Mucosa of descending colon (tissue), 3 donors: ENCODE data around the gene CCDC157. TPM values are rescaled to one million over a fixed set of nuclear protein-coding genes. Genes with fewer than 3 reads are reported as not detected.
A peak's percentile ranks its signal among the peaks of the same experiment; 100 is the strongest.

ENCODE experiments used
- ATAC-seq: fragments of 200-7000 bp; cut with Tn5 transposase; one replicate; pipeline ENCODE4 v1.9.1; 2020; ENCODE audit warnings: mild to moderate bottlenecking, moderate library complexity
- DNase-seq, 3 donors: peaks; one replicate each; pipeline ENCODE4 v3.0.0-alpha.2; 2020
- H3K36me3 ChIP-seq: fragments of 200-600 bp; one replicate; pipeline ENCODE4 v1.8.0; 2021; ENCODE audit warnings: low read depth, mild to moderate bottlenecking
- H3K4me1 ChIP-seq: fragments of 200-600 bp; one replicate; pipeline ENCODE4 v1.8.0; 2021; ENCODE audit warnings: low read depth, mild to moderate bottlenecking
- H3K4me3 ChIP-seq: fragments of 200-600 bp; one replicate; pipeline ENCODE4 v1.8.0; 2021; ENCODE audit warnings: mild to moderate bottlenecking
- H3K9me3 ChIP-seq: fragments of 200-600 bp; one replicate; pipeline ENCODE4 v1.8.0; 2021; ENCODE audit warnings: mild to moderate bottlenecking
- intact Hi-C, 2 donors: fragments of 100-400 bp; cut with DNase I in 1 of 2; cut with micrococcal nuclease in 1 of 2; formaldehyde crosslinking; loops; one replicate each; pipeline versions ENCODE4 v1.11.0 to v1.11.1; 2022; cut with DNase I, micrococcal nuclease
- total RNA-seq, 3 donors: library from RNA; stranded (reverse); fragmentation: NEBNext Ultra II Directional in 2 of 3; extraction: Animal tissue kit (Norgen Biotek cat#: 25700) in 2 of 3; gene quantifications; one replicate each; pipeline versions ENCODE4 v1.2.1 to v1.2.4, GENCODE V29; 2021 to 2023
- TF ChIP-seq, protein P1 (sequence below): fragments of 200-600 bp; IDR thresholded peaks from one replicate; pipeline ENCODE4 v1.8.0; 2022; ENCODE audit warnings: antibody characterized with exemption, mild to moderate bottlenecking
- donor health status: DM: no; HTN: no; CAD: no; lungs with moderate emphysema.
- donor health status: DM: no; HTN: no; CAD: no.
- donor health status: DM: no; HTN: yes; CAD: no.

Gene CCDC157
- total RNA-seq, 3 donors from 2014 or later = 1.6 to 2.2 (median 1.8) TPM

GRCh38 chr22:30324014-30324730 lies 32.6 kb upstream of the CCDC157 start:
- no peaks in the 10 kb centered on the region for H3K9me3 ChIP-seq
- H3K4me1 ChIP-seq = peaks cover 37% of the 10 kb centered on the region
- TF ChIP-seq, protein P1, sequence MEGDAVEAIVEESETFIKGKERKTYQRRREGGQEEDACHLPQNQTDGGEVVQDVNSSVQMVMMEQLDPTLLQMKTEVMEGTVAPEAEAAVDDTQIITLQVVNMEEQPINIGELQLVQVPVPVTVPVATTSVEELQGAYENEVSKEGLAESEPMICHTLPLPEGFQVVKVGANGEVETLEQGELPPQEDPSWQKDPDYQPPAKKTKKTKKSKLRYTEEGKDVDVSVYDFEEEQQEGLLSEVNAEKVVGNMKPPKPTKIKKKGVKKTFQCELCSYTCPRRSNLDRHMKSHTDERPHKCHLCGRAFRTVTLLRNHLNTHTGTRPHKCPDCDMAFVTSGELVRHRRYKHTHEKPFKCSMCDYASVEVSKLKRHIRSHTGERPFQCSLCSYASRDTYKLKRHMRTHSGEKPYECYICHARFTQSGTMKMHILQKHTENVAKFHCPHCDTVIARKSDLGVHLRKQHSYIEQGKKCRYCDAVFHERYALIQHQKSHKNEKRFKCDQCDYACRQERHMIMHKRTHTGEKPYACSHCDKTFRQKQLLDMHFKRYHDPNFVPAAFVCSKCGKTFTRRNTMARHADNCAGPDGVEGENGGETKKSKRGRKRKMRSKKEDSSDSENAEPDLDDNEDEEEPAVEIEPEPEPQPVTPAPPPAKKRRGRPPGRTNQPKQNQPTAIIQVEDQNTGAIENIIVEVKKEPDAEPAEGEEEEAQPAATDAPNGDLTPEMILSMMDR = no peak
- no peak overlapping the region for H3K4me3 ChIP-seq
- no peaks in the 10 kb centered on the region for H3K36me3 ChIP-seq
- no peak for ATAC-seq
- no peak for DNase-seq
- intact Hi-C loops = no loop called here

DNA sequence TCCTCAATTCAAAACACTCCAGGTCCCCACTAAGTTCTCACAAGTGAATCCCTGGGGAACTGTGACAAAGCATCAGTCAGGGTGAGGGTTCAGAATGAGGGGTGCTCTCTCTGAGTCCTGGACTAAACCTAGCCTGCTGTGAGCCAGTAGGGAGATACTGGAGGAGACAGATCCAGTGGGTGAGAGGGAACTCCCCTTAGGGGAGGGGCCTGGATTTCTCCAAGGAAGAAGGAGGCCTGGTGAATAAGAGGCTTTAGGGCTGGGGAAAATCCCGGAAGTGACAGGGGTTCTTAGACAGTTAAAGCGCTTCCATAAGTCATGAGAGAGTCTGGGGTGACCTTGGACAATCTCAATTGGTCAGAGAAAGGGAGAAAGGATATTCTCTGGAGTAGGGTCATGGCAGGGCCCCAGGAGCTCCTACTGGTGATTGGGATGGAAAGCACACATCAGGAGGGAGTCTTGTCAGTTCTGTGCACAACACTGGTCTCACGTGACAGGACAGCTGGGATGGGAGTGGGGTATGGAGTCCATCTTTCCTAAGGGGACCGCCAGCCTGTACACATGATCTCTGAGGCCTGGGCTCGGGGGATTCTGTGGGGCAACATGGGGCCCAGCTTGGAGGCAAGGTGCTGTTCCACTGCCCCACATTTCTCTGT lies 31.6 kb upstream of the CCDC157 start:
- DNase-seq (peak in 1 of 3 donors; percentile 81), ATAC-seq (peak; percentile 54)
- peaks cover 37% of the 10 kb centered on the region for H3K4me1 ChIP-seq
- H3K36me3 ChIP-seq = no peaks in the 10 kb centered on the region
- intact Hi-C loops = no loop called here
- H3K4me3 ChIP-seq = peak overlapping the region; percentile 75
- TF ChIP-seq, protein P1 = no peak
- H3K9me3 ChIP-seq = no peaks in the 10 kb centered on the region

- Histone ChIP-seq H3K4me1 (peaks cover 35% of the 10 kb centered on the region), H3K9me3 (no peaks in the 10 kb centered on the region), H3K4me3 (peak overlapping the region; percentile 75), H3K36me3 (no peaks in the 10 kb centered on the region)
- intact Hi-C loops = no loop called here
- TF ChIP-seq, protein P1 = no peak
- ATAC-seq (no peak), DNase-seq (peak in 1 of 3 donors; percentile 46)
These were observed 31.0 kb upstream of the CCDC157 start for GRCh38 chr22:30325724-30326254.

- DNase-seq (peak; percentile 64 to 77 (median 72)), ATAC-seq (peak; percentile 64)
- Histone ChIP-seq H3K4me1 (peaks cover 33% of the 10 kb centered on the region), H3K9me3 (no peaks in the 10 kb centered on the region), H3K36me3 (no peaks in the 10 kb centered on the region), H3K4me3 (peak overlapping the region; percentile 75)
- intact Hi-C loops = no loop called here
- TF ChIP-seq, protein P1 = no peak
These were observed 30.5 kb upstream of the CCDC157 start for GRCh38 chr22:30326255-30326705.

DNA sequence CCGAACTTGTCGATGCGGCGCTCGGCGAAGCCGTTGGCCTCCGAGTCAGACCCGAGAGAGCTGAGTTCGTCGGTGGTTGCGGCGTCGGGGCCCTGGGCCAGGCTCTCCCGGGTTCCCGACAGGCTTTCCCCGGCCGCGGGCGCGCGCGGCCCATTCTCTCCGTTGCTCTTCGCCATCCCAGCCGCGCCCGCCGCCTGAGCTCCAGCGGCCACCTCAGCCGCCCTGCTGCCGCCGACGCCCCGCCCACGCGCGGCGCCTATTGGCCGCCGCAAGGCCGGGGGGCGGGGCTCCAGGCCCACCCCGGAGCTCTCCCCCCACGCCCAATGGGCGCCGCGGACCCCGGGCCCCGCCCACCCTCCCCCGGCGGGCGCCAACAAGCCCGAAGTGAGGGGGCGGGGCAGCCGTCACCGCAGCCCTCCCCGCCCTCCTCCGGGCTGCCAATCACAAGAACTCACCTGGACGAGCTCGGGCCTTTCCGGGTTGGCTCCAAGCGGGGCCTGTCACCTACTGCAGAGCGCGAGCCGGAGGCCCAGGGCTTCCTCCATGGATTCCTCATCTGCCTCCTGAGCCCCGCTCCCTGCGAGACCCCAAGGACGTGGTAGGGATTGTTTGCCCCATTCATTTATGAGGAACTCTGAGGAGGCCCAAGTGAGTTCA lies 30.0 kb upstream of the CCDC157 start, which contains the start of gene TBC1D10A:
Gene TBC1D10A (minus strand): TSS at position 236 of the 657 bp plus-strand sequence. CDS start 60 bp downstream, at position 176.
- Histone ChIP-seq H3K4me1 (peaks cover 33% of the 10 kb centered on the region), H3K36me3 (no peaks in the 10 kb centered on the region), H3K9me3 (no peaks in the 10 kb centered on the region), H3K4me3 (peak within 1 kb of the TSS; percentile 75)
- peak; percentile 96 to 97 (median 96) for DNase-seq
- TF ChIP-seq, protein P1 = no peak
- ATAC-seq = peak; percentile 93
- intact Hi-C loops = no loop called here
